ENCODE results near the gene SPN. TPM values are rescaled to one million over a fixed set of nuclear protein-coding genes. Genes with fewer than 3 reads are reported as not detected.
A peak's percentile ranks its signal among the peaks of the same experiment; 100 is the strongest.

Gene SPN
- total and polyA plus RNA-seq, 2 of the 4 experiments (the other 2 are of a cell fraction), result not detected

- Histone ChIP-seq H3K36me3 (ENCODE audit: control insufficient read depth, insufficient read depth, low read length) (peaks cover 2% of the 10 kb centered on the region; the same call in 1 of the 2 replicates), H2BK120ac (ENCODE audit: low read depth, low read length) (no peak overlapping the region), H2AK5ac (ENCODE audit: low read depth, low read length) (no peak overlapping the region), H2BK15ac (ENCODE audit: low read depth, low read length) (no peak overlapping the region), H3K27ac (ENCODE audit: insufficient read depth, low read length) (no peak overlapping the region), H3K56ac (ENCODE audit: extremely low read depth, insufficient read depth, low read length) (no peak overlapping the region), H3K23ac (ENCODE audit: low read depth, low read length) (no peak overlapping the region), H2BK20ac (ENCODE audit: low read depth, low read length) (no peak overlapping the region), H3K79me1 (ENCODE audit: low read depth in 1 of 2, low read length in 2 of 2) (no peaks in the 10 kb centered on the region), H3K27me3 (ENCODE audit: control insufficient read depth, insufficient read depth, low read length) (no peaks in the 10 kb centered on the region), H3K9ac (ENCODE audit: low read depth, low read length) (no peak overlapping the region), H4K8ac (ENCODE audit: low read depth in 2 of 2, low read length in 2 of 2) (no peak overlapping the region), H2AFZ (replicated peaks; ENCODE audit: low read length, poor library complexity) (peak overlapping the region; percentile 21), H4K91ac (ENCODE audit: insufficient read depth, low read depth, low read length) (no peak overlapping the region), H3K9me3 (ENCODE audit: control insufficient read depth, insufficient read depth, low read length) (no peaks in the 10 kb centered on the region), H3K14ac (replicated peaks; ENCODE audit: low read depth, low read length) (no peak overlapping the region), H3K18ac (ENCODE audit: low read depth, low read length) (no peak overlapping the region), H4K5ac (ENCODE audit: low read depth, low read length) (no peak overlapping the region), H4K20me1 (ENCODE audit: insufficient read depth, low read length) (no peaks in the 10 kb centered on the region), H3K4me2 (ENCODE audit: low read depth, low read length) (no peak overlapping the region), H3K4me3 (ENCODE audit: insufficient read depth, low read depth, low read length) (no peak overlapping the region), H3K4ac (ENCODE audit: low read depth, low read length) (no peak overlapping the region), H2AK9ac (replicated peaks; ENCODE audit: low read depth, low read length, poor library complexity) (no peak overlapping the region), H3K4me1 (ENCODE audit: control insufficient read depth, insufficient read depth, low read length) (peaks cover 5% of the 10 kb centered on the region; the same call in 1 of the 2 replicates), H2BK5ac (ENCODE audit: low read depth, low read length, poor library complexity, severe bottlenecking) (no peak overlapping the region), H3K9me1 (ENCODE audit: insufficient read depth, low read length) (no peaks in the 10 kb centered on the region)
- POLR2A ChIA-PET (ENCODE audit: unreplicated experiment), result no interaction called here
- dilution Hi-C loops (cut with HindIII; ENCODE audit: low sequenced_read_pairs, unreplicated experiment) (no loop called here), intact Hi-C loops (cut with micrococcal nuclease) (no loop called here), in situ Hi-C loops (cut with MboI; ENCODE audit: low sequenced_read_pairs) (no loop called here)
- no peak for TF ChIP-seq RAD21 (IDR thresholded peaks at IDR 0.05; ENCODE audit: low read length)
- TF ChIP-seq RFX5 (IDR thresholded peaks at IDR 0.05; ENCODE audit: low read depth, low read length), result no peak
- TF ChIP-seq CEBPB (IDR thresholded peaks at IDR 0.05; ENCODE audit: low read depth, low read length), result no peak
- TF ChIP-seq NFE2L2 (IDR thresholded peaks at IDR 0.05; ENCODE audit: low read depth, low read length), result no peak
- no peak for TF ChIP-seq SMC3 (IDR thresholded peaks at IDR 0.05; ENCODE audit: low read depth, low read length)
- no peak for TF ChIP-seq MXI1 (IDR thresholded peaks at IDR 0.05; ENCODE audit: borderline replicate concordance, low read depth, low read length)
- TF ChIP-seq CHD1 (IDR thresholded peaks at IDR 0.05; ENCODE audit: low read depth, low read length), result no peak
- no peak for TF ChIP-seq MAZ (IDR thresholded peaks at IDR 0.05; ENCODE audit: borderline replicate concordance, low read depth, low read length)
- no peak for TF ChIP-seq BHLHE40 (IDR thresholded peaks at IDR 0.05; ENCODE audit: low read depth, low read length)
- TF ChIP-seq RCOR1 (IDR thresholded peaks at IDR 0.05; ENCODE audit: insufficient replicate concordance, low read length), result no peak
- no peak for TF ChIP-seq FOS (IDR thresholded peaks at IDR 0.05; ENCODE audit: low read depth, low read length)
- TF ChIP-seq ELK1 (IDR thresholded peaks at IDR 0.05; ENCODE audit: borderline replicate concordance, low read depth, low read length), result no peak
- TF ChIP-seq MAFK (IDR thresholded peaks at IDR 0.05; ENCODE audit: low read depth, low read length), result no peak
- no peak for TF ChIP-seq POLR2A (IDR thresholded peaks at IDR 0.05; ENCODE audit: low read depth, low read length)
- TF ChIP-seq USF2 (IDR thresholded peaks at IDR 0.05; ENCODE audit: low read depth, low read length), result no peak
- no peak for TF ChIP-seq CTCF (conservative IDR thresholded peaks at IDR 0.05; ENCODE audit: low read depth, low read length)
- CTCF ChIA-PET, result no interaction called here
- no peak for DNase-seq
- 80% methylated on average over 1 of the region's 9 CpGs; no CpG with 5 or more reads in 1 of the 2 experiments for WGBS, 2 experiments (ENCODE audit: extremely low coverage in 2 of 2, insufficient read length in 1 of 2)
- no peak for ATAC-seq (ENCODE audit: low read depth)
- no TSS peak for BruUV-seq (replicated peaks)
Observed at GRCh38 chr16:29683543-29684090, 20.6 kb downstream of the SPN start.

Data from IMR-90 (cell line).